BJ (cell line): ENCODE measurements around the gene PROC. TPM values are rescaled to one million over a fixed set of nuclear protein-coding genes. Genes with fewer than 3 reads are reported as not detected.

Source experiments
- CTCF ChIA-PET: fragments of 350-600 bp; formaldehyde crosslinking; extraction: SDS; loops from one replicate; lab custom pipeline; 2021; ENCODE audit warnings: antibody characterized with exemption, inconsistent platforms; lab: Yijun Ruan, JAX
- POLR2A ChIA-PET: fragments of 300-600 bp; sonication (Branson Sonifier 250); formaldehyde crosslinking; extraction: SDS; loops from one replicate; lab custom pipeline; 2021; ENCODE audit warnings: antibody characterized with exemption; lab: Charles Lee
- DNase-seq: peaks from one replicate; pipeline ENCODE4 v3.0.0-alpha.2; 2011; ENCODE audit warnings: low read depth
- H3K27me3 ChIP-seq: 2 replicates; pipeline ENCODE4 v1.6.0; 2011; ENCODE audit warnings: low read length; ENCODE audit not compliant: control insufficient read depth, insufficient read depth
- H3K36me3 ChIP-seq: 2 replicates; pipeline ENCODE4 v1.5.1; 2011; ENCODE audit warnings: low read length; ENCODE audit not compliant: control insufficient read depth, insufficient read depth
- H3K4me3 ChIP-seq: 2 replicates; pipeline ENCODE4 v1.5.1; 2011; ENCODE audit warnings: low read depth, mild to moderate bottlenecking, control low read depth, low read length
- polyA plus RNA-seq: library from polyadenylated mRNA; depleted of rRNA; stranded (reverse); fragments of >200 nt; gene quantifications from 2 replicates; pipeline ENCODE4 v1.2.3, GENCODE V29; 2011
- TF ChIP-seq, protein P1 (sequence below): IDR thresholded peaks from 2 replicates; pipeline ENCODE4 v1.5.1; 2011; ENCODE audit warnings: low read depth, mild to moderate bottlenecking, control low read depth, inconsistent platforms, low read length, moderate library complexity; ENCODE audit not compliant: insufficient read depth

The PROC gene
- polyA plus RNA-seq, 1 experiment, result 0.11 TPM

- no peak for DNase-seq
- ChIA-PET POLR2A (no interaction called here), CTCF (no interaction called here)
- H3K36me3 ChIP-seq, result no peaks in the 10 kb centered on the region
- H3K27me3 ChIP-seq, result no peaks in the 10 kb centered on the region
- no peak overlapping the region for H3K4me3 ChIP-seq
- TF ChIP-seq, protein P1, sequence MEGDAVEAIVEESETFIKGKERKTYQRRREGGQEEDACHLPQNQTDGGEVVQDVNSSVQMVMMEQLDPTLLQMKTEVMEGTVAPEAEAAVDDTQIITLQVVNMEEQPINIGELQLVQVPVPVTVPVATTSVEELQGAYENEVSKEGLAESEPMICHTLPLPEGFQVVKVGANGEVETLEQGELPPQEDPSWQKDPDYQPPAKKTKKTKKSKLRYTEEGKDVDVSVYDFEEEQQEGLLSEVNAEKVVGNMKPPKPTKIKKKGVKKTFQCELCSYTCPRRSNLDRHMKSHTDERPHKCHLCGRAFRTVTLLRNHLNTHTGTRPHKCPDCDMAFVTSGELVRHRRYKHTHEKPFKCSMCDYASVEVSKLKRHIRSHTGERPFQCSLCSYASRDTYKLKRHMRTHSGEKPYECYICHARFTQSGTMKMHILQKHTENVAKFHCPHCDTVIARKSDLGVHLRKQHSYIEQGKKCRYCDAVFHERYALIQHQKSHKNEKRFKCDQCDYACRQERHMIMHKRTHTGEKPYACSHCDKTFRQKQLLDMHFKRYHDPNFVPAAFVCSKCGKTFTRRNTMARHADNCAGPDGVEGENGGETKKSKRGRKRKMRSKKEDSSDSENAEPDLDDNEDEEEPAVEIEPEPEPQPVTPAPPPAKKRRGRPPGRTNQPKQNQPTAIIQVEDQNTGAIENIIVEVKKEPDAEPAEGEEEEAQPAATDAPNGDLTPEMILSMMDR, result no peak
Observed at GRCh38 chr2:127454595-127455565, 36.7 kb downstream of the PROC start.

- H3K4me3 ChIP-seq, result no peak overlapping the region
- ChIA-PET CTCF (no interaction called here), POLR2A (no interaction called here)
- TF ChIP-seq, protein P1, result no peak
- no peaks in the 10 kb centered on the region for H3K36me3 ChIP-seq
- no peak for DNase-seq
- no peaks in the 10 kb centered on the region for H3K27me3 ChIP-seq
Observed at GRCh38 chr2:127455566-127456493, 37.6 kb downstream of the PROC start.

GRCh38 chr2:127456960-127457359, 38.7 kb downstream of the PROC start:
- POLR2A ChIA-PET, result no interaction called here
- H3K4me3 ChIP-seq, result no peak overlapping the region
- CTCF ChIA-PET, result interaction anchor here (0.6 to 0.8 kb wide), 2 partner anchors 64 to 100 kb away, joined by 3 read pairs; no protein-coding TSS in a partner anchor
- TF ChIP-seq, protein P1, result no peak
- no peaks in the 10 kb centered on the region for H3K36me3 ChIP-seq
- no peaks in the 10 kb centered on the region for H3K27me3 ChIP-seq
- DNase-seq, result no peak

DNA sequence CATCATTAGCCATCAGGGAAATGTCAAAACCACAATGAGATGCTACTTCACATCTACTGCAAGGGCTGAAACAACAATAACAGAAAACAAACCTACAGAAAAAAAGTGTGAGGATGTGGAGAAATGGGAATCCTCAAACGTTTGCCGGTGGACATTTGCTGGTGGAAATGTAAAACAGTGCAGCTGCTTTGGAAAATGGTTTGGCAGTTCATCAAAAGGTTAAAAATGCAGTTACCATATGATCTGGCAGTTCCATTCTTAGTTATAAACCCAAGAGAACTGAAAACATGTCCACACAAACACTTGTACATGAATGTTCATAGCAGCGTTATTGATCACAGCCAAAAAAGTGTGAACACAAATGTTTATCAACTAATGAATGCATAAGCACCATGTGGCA, 44.2 kb downstream of the PROC start:
- no peak overlapping the region for H3K4me3 ChIP-seq
- TF ChIP-seq, protein P1, result no peak
- DNase-seq, result no peak
- no peaks in the 10 kb centered on the region for H3K36me3 ChIP-seq
- CTCF ChIA-PET, result interaction anchor here (0.9 kb wide), 1 partner anchor 139 kb away, joined by 3 read pairs; no protein-coding TSS in a partner anchor
- POLR2A ChIA-PET, result no interaction called here
- no peaks in the 10 kb centered on the region for H3K27me3 ChIP-seq
